NCI-H524 (cell line): ENCODE results near the gene RAB11FIP3.
"Not testable (repeated sequence)": the region's sequence is repeated elsewhere in the genome, so short reads cannot be mapped to it uniquely, and the experiment has no call there.

ENCODE experiments used
- DNase-seq, 2 experiments: peaks; one replicate each; lab custom pipeline; 2025; lab: John Stamatoyannopoulos, UW

Gene RAB11FIP3

DNA sequence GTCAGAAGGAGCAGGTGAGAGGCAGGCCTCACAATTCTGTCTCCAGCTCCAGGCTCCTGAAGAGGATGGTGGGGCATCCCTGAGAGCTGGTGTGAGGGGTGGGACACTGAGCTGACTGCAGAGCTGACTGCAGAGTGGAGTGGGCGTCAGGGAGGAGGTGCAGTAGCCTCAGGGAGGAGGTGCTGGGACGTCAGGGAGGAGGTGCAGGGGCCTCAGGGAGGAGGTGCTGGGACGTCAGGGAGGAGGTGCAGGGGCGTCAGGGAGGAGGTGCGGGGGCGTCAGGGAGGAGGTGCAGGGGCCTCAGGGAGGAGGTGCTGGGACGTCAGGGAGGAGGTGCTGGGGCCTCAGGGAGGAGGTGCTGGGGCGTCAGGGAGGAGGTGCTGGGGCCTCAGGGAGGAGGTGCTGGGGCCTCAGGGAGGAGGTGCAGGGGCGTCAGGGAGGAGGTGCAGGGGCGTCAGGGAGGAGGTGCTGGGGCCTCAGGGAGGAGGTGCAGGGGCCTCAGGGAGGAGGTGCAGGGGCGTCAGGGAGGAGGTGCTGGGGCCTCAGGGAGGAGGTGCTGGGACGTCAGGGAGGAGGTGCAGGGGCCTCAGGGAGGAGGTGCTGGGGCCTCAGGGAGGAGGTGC lies 41.9 kb downstream of the RAB11FIP3 start:
- not testable (repeated sequence) for DNase-seq

DNA sequence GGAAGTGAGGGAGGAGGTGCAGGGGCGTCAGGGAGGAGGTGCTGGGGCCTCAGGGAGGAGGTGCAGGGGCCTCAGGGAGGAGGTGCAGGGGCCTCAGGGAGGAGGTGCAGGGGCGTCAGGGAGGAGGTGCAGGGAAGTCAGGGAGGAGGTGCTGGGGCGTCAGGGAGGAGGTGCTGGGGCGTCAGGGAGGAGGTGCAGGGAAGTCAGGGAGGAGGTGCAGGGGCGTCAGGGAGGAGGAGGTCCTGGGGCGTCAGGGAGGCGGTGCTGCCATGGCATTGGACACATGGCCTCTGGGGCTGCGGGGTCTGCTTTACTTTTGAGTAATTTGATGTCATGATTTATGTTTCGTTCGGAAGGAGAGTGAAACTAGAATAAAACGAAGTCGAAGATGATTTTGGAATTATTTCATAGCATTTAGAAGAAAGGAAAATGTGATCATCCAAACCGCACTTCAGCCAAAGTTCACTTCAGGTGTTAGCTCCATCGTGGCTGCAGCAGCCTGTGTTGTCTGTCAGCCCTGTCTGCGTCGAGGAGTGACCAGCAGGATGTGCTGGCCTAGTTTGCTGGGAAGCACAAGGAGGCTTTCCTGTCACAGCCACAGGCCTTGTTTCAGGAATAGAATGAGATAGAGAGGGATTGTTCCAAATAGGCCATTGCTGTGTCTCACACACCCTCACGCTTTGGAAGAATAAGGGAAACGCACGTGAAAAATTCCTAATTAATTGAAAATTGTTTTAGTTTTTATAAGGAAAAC lies 42.8 kb downstream of the RAB11FIP3 start:
- no peak for DNase-seq

DNA sequence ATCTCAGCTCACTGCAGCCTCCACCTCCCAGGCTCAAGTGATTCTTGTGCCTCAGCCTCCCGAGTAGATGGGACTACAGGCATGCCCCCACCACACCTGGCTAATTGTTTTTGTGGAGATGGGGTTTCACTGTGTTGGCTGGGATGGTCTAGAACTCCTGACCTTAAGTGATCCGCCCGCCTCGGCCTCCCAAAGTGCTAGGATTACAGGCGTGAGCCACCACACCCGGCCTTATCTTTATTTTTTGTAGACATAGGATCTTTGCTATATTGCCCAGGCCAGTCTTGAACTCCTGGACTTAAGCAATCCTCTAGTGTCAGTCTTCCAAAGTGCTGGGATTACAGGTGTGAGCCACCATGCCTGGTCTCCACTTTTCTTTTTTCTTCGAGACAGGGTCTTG lies 44.0 kb downstream of the RAB11FIP3 start:
- DNase-seq = not testable (repeated sequence)

DNA sequence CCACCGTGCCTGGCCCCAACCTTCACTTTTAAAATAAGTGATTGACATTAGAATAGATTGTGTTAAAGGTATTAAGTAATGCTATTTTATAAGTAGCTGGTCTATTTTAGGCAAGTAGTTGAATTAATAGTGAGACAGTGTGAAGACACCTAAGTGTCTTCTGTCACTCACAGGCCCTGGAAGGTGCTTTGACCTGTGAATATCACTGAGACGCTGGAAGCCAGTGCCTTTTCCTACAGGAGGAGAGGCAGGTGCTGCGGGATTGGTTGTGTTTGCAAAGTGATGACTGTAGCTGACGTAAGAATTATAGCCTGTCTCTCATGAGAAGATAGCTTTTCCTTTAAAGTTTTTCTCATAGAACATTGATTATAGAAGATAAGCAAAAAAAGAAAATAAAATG lies 45.0 kb downstream of the RAB11FIP3 start:
- no peak for DNase-seq

DNA sequence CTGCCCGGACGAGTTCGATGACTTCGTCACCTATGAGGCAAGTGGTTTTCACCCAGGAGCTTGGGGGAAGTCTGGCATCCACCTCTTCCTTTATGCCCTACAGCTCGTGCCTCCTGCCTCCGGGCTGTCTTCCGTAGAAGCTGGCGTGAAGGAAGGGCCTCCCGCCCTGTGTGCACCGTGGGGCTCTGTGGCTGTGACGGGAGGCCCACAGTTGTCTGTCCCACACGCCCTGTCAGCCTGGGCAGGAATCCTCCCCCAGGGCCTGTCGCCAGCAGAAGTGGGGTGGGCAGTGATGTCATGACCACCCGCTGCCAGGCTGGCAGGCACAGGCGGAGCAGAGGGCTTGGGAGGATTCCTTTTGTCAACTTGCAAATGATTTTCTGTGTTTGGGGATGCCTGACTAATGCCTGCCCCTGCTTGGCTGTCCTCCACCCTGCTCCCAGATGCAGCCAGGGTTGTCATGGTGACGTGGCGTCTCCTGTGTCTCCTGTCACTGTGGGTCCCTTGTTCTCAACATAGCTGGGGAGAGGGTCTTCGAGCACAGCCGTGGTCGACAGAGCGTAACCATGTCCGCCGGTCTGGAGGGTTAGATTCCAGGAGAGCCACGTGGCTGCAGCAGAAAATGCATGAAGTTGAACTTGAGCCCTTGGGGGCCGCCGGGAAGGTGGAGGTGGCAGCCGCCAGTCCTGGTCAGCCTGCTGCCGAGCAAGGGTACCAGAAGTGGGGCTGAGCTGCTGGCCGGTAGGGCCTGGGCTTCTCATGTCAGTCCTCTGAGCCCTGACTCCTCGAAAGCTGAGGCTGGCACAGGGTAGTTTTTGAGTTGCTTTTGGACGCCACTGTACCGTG lies 46.1 kb downstream of the RAB11FIP3 start:
- DNase-seq = no peak

DNA sequence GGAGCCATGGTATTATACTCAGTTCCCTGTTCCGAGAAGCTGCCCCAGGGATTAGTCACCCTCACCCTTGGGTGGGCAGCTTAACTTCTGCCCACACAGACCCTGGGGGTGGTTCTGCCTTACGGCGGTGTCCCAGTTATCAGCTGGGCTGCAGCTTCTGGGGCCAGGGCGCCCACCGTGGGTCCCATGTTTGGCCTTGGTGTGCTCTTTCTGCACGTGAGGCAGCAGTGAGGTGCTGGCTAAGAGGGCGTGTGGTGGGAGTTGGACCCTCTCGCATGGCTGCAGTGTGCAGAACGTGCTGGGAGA lies 46.7 kb downstream of the RAB11FIP3 start:
- DNase-seq = no peak

DNA sequence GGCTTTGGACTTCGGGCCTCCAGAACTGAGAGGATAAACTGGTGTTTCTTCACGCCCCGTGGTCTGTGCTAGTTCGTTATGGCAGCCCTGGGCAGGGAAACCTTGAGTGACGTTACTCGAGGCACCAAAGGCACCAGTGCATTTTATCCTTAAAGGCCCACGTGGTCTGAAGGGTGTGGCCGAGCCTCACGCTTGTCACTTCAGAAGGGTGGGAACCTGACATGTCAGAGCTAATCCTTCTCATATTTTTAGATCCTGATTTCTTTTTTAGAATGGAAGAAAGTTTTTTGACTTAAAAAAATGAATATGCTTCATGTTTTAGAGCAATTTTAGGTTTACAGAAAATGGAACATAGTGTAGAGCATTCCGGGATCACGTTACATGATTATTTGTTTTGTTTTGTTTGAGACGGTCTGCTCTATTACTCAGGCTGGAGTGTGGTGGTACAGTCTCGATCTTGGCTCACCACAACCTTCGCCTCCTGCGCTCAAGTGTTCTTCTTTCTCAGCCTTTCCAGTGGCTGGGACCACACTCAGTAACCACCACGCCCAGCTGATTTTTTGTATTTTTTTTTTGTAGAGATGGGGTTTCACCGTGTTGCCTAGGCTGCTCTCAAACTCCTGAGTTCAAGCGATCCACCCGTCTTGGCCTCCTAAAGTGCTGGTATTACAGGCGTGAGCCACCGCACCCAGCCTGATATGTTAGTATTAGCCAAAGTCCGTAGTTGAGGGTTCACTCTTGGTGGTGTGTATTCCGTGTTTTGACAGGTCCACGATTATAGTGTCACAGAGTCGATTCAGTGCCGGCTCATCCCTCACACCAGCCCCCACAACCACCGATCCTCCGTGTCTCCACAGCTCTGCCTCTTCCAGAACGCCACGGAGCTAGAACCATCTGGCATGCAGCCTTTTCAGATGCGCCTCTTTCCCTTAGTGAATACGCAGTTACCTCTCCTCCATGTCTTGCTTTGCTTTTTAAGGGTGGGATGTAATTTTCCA lies 47.9 kb downstream of the RAB11FIP3 start:
- DNase-seq = no peak

DNA sequence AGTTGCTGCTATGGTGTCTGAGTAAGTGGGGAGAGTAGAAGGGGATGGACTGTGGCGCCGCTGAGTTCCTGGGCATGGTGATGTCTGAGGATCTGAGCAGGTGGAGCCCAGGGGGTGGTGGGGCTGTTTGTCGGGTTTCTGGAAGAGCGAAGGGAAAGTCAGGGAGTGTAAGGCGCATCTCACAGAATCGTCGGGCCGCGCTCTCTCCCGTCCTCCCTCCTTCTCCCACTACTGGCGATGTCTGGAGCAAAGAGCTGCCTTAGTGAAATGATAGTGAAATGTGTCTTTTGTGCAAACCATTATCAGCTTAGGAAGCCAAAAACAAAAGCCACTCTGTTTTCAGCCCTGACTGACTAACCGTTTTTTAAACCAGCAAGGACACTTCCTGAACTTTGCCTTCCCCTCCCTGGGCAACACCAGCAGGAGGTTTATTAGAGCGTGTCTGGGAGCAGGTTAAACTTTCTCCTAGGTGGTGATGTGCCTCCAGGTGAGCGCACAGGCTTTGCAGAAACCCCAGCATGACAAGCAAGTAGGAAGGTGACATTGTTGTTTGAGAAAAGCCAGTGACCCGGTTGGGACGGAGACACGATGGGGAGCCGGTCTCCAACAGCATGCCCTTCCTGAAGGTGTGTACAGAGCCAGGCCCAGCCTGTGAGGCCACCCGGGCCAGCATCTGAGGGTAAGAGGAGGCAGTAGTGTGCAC lies 49.1 kb downstream of the RAB11FIP3 start:
- DNase-seq = no peak

DNA sequence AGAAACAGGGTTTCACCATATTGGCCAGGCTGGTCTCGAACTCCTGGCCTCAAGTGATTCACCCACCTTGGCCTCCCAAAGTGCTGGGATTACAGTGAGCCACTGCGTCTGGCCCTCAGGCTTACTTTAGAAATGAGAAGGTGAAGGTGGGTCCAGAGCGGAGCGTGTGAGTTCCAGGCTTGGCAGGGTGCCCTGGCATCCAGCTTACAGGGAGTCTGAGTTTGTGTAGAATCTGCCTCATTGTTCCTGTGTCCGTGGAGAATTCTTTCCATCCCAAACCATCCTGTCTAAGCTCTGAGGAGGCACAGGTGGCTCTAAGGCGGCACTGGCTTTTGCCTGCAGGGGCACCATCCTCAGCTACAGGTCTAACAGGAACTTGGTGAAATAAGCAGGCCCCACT lies 50.6 kb downstream of the RAB11FIP3 start:
- no peak for DNase-seq

DNA sequence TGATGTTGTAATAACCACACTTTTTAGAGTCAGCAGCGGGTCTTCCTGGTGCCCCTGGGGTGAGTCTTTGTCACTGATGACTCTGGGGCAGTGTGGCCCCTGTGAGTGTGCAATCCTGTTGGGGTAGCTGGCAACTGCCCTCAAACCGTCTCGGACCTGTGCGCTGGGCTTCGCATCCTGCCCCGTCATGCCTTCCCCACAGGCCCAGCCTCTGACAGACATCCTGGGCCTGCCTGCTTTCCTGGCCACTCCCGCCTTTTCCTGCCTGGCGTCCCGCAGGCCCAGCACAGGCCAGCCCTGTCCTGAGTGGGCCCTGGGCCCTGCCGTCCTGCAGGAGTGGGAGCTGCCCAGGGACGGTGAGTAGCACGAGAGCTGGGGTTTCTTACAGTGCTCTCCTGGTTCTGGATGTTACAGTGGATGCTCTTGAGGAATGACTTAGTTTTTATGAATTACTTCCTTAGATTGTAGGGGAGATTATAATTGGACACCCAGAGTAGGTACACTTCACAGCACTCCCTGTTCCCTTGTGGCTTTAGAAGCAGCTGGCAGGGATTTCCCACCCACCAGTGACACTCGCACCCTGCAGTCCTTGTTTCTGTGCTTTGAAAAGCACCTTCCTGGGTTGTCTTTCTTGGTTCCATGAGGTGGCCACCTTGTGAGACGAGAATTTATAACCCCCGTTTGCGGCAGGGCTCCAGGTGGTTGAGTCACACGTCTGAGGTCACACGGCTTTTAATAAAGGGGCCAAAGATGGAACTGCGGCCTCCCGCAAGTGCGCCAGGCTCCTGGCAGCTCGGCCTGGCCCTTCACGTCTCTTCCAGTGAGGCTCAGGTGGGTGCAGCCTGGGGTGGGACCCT lies 52.1 kb downstream of the RAB11FIP3 start:
- no peak for DNase-seq

DNA sequence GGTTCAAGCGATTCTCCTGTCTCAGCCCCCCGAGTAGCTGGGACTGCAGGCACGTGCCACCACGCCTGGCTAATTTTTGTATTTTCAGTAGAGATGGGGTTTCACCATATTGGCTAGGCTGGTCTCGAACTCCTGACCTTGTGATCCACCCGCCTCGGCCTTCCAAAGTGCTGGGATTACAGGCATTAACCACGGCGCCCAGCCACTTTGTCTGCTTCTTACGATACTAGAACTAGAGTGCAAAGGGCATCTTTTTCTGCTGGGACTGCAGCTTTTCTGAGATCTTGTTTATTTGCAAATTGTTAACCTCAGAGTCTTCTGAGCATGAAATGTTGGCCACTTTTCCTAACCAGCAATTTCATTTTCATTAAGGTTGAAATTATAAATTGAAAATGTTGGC lies 52.8 kb downstream of the RAB11FIP3 start:
- not testable (repeated sequence) for DNase-seq

DNA sequence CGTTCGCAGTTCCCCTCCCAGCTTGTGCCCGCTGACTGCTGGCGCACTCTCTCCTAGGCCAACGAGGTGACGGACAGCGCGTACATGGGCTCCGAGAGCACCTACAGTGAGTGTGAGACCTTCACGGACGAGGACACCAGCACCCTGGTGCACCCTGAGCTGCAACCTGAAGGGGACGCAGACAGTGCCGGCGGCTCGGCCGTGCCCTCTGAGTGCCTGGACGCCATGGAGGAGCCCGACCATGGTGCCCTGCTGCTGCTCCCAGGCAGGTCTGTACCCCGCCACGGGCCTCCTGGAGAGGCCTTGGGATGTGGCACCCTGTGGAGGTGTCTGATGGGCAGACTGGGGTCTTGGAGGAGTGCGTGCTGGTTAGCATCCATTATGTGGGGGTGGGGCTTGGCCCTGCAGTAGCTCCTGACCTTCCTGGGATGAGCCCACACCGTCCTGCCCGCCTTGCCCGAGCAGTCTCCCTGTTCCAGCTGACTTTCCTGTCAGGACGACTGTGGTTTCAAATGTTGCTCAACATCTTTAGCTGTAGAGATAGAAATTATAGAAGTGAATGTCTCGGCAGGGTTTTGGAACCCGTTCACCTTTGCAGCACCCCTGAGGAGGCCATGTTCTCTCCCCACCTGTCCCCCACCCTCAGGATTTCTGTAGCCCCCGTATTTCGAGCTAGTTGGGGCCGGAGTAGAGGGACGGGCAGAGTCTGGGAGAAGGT lies 57.2 kb downstream of the RAB11FIP3 start:
- DNase-seq = no peak

DNA sequence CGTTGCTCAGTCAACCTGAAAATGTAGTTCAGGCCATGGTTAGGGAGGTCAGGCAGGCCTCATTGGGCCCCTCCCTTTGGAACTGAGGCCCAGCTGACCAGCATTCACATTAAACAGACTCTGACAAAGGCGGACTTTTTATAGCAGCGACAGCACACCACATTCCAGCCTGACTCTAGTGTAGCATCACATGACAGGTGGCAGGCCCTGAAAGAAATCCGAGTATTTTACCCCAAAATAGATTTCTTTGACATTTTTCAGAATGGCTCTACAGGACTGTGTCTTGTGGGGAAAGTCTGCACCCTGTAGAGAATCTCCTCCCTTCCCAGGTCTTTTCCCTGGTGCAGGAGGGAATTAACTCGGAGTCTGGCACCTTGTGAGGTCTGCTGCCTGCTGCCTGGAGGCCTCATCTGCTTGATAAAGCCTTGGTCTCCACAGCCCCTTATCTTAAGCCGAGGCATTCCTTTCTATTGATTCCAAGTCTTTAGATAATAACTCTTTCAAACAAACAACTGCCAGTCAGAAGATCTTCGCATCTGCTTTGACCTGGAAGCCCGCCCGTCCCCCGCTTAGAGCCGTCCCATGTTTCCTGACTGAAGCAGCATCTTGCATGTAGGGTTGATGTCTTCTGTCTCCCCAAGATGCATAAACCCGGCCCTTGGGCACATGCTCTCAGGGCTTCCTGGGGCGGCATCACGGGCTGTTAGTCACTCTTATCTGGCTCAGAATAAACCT lies 58.1 kb downstream of the RAB11FIP3 start:
- DNase-seq = no peak

DNA sequence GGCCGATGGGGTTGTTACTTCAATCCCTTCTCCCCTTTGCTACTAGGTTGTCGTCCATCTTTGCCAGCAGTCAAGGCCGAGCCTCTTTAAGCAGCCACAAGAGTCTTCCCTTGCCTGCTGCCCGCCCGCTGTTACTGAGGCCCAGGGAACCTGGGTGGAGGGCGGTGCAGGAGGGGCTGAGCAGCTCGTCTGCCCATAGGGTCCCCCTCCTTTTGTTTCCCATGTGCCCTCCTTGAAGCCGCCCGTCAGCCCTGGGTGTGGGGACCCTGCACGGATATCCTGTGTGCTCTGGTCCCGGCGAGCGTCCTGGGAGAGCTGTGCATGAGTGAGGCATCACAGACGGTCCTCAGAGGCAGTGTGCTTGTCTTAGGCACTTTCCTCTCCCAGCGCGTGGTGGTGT lies 64.2 kb downstream of the RAB11FIP3 start:
- no peak for DNase-seq

DNA sequence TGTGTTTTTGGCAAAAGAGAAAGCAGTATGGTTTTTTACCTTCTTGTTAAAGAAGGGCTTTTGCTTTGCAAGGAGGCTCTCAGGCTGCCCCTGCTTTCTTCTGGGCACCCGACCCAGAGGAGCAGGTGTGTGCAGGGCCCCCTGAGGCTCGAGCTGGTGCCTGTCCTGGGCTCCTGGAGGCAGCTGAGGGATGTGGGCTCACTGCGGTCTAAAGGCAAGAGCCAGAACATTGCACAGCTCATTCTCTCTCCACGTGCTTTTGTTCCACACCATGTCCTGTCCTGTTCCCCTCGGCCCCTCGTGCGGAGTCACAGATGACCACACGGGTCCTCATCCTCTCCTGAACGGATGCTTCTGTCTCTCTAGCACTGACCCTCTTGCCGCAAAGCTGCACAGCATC lies 65.3 kb downstream of the RAB11FIP3 start:
- no peak for DNase-seq

DNA sequence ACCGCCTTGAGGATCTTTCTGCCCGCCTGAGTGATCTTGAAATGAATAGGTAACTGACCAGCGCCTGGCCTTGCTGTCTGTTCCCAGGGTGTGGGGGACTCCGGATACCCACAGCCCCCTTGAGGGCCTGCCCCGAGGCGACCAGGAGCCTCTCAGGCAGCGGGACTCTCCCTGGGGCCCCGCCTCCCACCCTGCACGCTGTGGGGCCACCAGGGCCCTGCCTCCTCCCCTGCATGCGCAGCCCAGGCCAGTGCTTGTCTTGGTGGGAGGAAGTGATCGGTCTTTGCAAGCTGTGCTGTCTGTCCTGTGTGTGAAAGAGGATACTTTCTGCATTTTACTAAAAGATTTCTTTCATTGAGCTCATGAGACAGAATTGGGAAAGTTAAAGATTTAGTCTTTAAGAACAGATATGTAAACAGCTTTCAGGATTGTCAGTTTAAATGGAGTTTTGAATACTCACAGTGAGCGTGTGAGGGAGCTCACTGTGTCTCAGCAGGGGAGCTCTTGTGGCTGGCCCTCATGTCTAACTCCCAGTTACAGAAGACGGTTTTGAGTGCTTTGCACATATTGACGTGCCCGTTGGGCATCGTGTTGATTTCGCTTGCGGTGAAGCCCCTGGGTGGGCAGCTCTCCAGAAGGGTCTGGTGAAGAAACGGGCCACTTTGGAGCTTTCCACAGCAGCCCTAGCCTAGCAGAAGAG lies 65.9 kb downstream of the RAB11FIP3 start:
- DNase-seq = no peak

DNA sequence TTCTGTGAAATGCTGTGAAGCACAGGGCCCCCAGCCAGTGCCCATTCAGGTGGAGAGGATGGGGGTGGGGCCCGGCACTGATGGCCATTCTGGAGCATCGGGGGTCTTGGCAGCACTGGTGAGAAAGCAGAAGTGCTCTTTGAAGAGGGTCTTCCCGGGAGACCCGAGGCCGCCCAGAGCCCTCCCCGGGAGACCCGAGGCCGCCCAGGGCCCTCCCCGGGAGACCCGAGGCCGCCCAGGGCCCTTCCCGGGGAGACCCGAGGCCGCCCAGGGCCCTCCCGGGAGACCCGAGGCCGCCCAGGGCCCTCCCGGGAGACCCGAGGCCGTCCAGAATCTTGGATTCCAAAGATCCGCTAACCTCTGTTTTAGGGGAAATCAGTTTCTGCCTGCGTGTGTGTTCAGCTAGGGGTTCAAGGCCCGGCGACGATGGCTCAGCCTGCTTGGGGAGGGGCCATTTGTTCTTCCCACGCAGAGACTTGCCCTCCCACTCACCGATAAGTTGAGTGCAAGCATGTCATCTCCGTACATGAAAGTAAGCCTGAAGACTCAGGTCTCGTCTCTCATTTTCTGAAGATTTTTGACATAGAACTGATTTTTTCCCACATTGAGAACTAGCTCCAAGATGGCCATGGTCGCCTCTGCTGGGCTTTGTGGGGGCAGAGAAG lies 66.9 kb downstream of the RAB11FIP3 start:
- no peak for DNase-seq

DNA sequence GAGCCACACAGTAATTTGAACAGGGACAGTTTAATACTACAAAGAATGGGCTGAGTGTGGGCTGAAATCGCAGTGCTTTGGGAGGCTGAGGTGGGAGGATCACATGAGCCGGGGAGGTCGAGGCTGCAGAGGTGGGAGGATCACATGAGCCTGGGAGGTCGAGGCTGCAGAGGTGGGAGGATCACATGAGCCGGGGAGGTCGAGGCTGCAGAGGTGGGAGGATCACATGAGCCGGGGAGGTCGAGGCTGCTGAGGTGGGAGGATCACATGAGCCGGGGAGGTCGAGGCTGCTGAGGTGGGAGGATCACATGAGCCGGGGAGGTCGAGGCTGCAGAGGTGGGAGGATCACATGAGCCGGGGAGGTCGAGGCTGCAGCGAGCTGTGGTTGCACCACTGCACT lies 69.2 kb downstream of the RAB11FIP3 start:
- DNase-seq = not testable (repeated sequence)
